GM12878 (cell line): ENCODE results near the gene KPNA4.

Experiments used
- CTCF ChIP-seq, 3 experiments: IDR thresholded peaks in 2 of 3; conservative IDR thresholded peaks in 1 of 3; 2 replicates each; pipeline ENCODE4 v1.5.1; 2011; ENCODE audit warnings: low read depth in 3 of 3, low read length in 3 of 3, mild to moderate bottlenecking in 3 of 3, control low read depth in 2 of 3, moderate library complexity in 2 of 3, inconsistent platforms in 1 of 3, mixed read lengths in 1 of 3; ENCODE audit not compliant: control insufficient read depth in 2 of 3, insufficient read depth in 1 of 3; ENCODE audit errors: extremely low read depth in 1 of 3
- ESRRA ChIP-seq: IDR thresholded peaks from 2 replicates; pipeline ENCODE4 v1.6.1; 2012; ENCODE audit warnings: mild to moderate bottlenecking, low read length, improper control_type of control experiment
- IRF3 ChIP-seq: fragments of 450-650 bp; IDR thresholded peaks from 2 replicates; pipeline ENCODE4 v1.6.1; 2014; ENCODE audit warnings: mild to moderate bottlenecking
- LARP7 ChIP-seq: fragments of 450-650 bp; IDR thresholded peaks from 2 replicates; pipeline ENCODE4 v1.6.1; 2017; ENCODE audit warnings: mild to moderate bottlenecking
- NBN ChIP-seq: fragments of 450-650 bp; IDR thresholded peaks from 2 replicates; pipeline ENCODE4 v1.6.1; 2016
- POLR2A ChIP-seq: IDR thresholded peaks from 2 replicates; pipeline ENCODE4 v1.6.1; 2011; ENCODE audit warnings: low read depth, mild to moderate bottlenecking, low read length
- POLR2AphosphoS5 ChIP-seq: IDR thresholded peaks from 2 replicates; pipeline ENCODE4 v1.6.1; 2011; ENCODE audit warnings: mild to moderate bottlenecking, low read length, inconsistent platforms
- SRF ChIP-seq, 2 experiments: IDR thresholded peaks; 2 replicates each; pipeline ENCODE4 v1.6.1; 2011; ENCODE audit warnings: low read depth in 2 of 2, low read length in 2 of 2, mild to moderate bottlenecking in 1 of 2, moderate library complexity in 1 of 2
- TARDBP ChIP-seq: IDR thresholded peaks from 2 replicates; pipeline ENCODE4 v1.6.1; 2016; ENCODE audit warnings: borderline replicate concordance
- TF ChIP-seq, protein P1 (sequence below): IDR thresholded peaks from 2 replicates; pipeline ENCODE4 v1.6.1; 2011; ENCODE audit warnings: borderline replicate concordance, low read depth, mild to moderate bottlenecking, moderate library complexity, low read length; ENCODE audit not compliant: insufficient read depth, poor library complexity, severe bottlenecking
- TF ChIP-seq, protein P2 (sequence below): IDR thresholded peaks from 2 replicates; pipeline ENCODE4 v1.6.1; 2012; ENCODE audit warnings: low read depth, low read length, improper control_type of control experiment

DNA sequence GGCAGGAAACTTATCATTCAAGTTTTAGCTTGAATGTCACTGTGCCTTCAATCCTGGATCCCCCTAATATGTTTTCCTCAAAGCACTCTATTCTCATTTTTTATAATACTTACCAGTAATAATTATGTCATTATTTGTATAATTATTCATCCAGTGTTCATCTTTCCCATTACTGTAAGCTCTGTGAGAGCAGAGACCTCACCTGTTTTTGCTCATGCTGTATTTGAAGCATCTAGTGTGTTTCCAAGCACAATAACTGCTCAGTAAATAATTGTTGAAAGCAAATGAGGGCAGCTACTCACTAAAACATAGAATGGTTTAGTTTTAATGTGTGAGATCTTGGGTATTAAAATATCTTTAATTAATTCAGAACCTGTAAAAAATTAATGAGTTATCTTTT is 36.9 kb upstream of the KPNA4 start:
- TF ChIP-seq CTCF (IDR thresholded peaks at IDR 0.05 in 2 of 3, conservative IDR thresholded peaks at IDR 0.05 in 1 of 3; ENCODE audit: control insufficient read depth in 2 of 3, extremely low read depth in 1 of 3, insufficient read depth in 1 of 3, low read depth in 3 of 3, low read length in 3 of 3) (no peak), POLR2AphosphoS5 (no peak), POLR2A (no peak), NBN (no peak), LARP7 (no peak), IRF3 (no peak), ESRRA (no peak), SRF (IDR thresholded peaks at IDR 0.05; ENCODE audit: low read depth in 2 of 2, low read length in 2 of 2) (no peak), TARDBP (no peak)
- TF ChIP-seq, protein P1, sequence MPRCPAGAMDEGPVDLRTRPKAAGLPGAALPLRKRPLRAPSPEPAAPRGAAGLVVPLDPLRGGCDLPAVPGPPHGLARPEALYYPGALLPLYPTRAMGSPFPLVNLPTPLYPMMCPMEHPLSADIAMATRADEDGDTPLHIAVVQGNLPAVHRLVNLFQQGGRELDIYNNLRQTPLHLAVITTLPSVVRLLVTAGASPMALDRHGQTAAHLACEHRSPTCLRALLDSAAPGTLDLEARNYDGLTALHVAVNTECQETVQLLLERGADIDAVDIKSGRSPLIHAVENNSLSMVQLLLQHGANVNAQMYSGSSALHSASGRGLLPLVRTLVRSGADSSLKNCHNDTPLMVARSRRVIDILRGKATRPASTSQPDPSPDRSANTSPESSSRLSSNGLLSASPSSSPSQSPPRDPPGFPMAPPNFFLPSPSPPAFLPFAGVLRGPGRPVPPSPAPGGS, result no peak
- TF ChIP-seq, protein P2, sequence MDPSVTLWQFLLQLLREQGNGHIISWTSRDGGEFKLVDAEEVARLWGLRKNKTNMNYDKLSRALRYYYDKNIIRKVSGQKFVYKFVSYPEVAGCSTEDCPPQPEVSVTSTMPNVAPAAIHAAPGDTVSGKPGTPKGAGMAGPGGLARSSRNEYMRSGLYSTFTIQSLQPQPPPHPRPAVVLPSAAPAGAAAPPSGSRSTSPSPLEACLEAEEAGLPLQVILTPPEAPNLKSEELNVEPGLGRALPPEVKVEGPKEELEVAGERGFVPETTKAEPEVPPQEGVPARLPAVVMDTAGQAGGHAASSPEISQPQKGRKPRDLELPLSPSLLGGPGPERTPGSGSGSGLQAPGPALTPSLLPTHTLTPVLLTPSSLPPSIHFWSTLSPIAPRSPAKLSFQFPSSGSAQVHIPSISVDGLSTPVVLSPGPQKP, result no peak
